GF-D8 (cell line): ENCODE results near the gene ZIM2.

Experiments
- DNase-seq: peaks from one replicate; lab custom pipeline; 2025; lab: John Stamatoyannopoulos, UW

Gene ZIM2

DNA sequence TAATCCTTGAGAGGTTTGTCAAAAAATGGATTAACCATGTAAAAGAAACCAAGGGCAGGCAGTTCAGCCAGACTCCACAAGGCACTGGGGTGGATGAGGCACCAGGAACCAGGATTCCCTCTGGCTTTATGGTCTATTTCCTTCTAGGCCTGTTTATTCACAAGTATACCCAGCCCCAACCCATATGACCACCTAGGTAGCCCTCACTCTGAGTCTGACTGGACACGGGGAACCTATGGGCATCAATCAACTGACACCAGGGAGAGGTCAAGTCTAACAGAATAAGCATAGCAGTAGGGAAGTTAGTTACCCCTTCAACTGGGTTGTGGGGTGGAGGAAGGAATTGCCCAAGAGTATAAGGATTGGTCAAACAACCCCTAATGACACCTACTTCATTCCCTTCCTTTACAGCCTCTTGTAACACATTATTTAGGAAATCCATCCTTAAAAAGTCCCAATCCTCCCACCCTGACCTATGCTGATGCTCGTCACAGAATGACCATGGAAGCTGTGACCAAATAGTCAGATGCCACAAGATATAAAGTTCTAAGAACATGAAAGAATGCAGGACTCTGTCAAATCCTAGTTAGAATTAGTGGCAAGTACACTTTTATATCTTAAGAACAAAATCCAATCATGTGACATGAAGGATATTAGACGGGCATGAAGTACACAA, 31.7 kb downstream of the ZIM2 start:
- no peak for DNase-seq

DNA sequence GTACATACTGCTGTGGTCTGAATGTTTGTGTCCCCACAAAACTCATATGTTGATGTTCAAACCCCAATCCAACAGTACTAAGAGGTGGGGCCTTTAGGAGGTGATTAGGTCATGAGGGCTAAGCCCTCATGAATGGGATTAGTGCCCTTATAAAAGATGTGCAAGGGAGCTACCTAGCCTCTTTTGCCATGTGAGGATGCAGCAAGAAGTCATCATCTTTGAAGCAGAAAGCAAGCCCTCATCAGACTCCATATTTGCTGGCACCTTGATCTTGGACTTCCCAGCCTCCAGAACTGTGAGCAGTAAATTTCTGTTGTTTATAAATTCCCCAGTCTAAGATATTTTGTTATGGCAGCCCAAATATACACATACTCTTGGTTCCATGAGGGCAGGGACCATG, 33.9 kb downstream of the ZIM2 start:
- no peak for DNase-seq

GRCh38 chr19:56778351-56778750, 62.2 kb downstream of the ZIM2 start:
- DNase-seq, result no peak

- no peak for DNase-seq
Measured at GRCh38 chr19:56769650-56770049, 70.9 kb downstream of the ZIM2 start.

DNA sequence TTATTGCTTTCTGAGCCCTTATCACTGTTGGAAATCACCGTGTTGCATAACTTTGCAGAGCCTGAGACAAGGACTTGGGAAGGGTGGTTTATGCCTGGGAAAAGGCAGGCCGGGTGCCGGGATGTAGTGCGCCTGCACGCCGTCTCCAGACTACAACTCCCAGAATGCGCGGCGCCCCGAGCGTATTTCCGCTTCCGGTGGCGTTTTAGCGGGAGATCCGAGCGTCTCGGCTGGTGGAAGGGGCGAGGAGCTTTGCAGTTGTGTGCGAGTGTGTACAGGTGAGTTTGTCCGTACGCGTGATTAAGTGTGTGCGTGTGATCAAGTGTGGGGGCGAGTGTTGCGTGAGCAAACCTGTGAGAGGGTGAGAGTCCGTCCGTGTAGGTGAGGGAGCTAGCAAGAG, 75.4 kb downstream of the ZIM2 start:
- no peak for DNase-seq

- DNase-seq, result no peak
Measured at GRCh38 chr19:56764196-56764695, 76.3 kb downstream of the ZIM2 start.

DNA sequence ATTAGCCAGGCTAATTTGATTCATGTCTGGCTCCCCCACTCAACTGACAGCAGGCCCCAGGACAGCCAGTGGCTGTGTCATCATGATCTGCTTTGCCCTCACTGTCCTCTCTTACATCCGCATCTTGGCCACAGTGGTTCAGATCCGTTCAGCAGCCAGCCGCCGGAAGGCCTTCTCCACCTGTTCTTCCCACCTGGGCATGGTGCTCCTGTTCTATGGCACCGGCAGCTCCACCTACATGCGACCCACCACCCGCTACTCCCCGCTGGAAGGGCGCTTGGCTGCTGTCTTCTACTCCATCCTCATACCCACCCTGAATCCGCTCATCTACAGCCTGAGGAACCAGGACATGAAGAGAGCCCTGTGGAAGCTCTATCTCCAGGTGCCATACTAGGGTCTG, 79.7 kb downstream of the ZIM2 start:
- DNase-seq, result no peak

- DNase-seq, result no peak
Measured at GRCh38 chr19:56759531-56759930, 81.0 kb downstream of the ZIM2 start.

DNA sequence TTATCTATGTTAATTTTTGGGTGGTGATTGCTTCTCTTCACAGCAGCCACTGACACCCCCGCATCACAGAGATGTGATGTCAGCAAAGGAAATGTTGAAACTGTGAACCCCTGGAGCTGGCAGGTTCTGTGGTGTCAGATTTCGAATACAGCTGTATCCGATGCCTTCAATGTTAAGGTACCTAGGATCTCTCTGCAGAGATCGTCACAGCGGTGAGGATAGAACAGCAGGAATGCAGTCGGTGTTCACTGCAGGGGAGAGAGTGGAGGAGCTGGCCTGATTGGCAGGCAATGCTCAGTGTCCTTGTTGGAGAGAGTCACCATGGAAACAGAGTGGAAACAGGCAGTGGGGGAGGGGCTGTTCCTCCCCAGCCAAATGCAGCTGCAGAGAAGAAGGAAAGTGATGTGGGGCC, 89.4 kb downstream of the ZIM2 start:
- DNase-seq, result no peak

DNA sequence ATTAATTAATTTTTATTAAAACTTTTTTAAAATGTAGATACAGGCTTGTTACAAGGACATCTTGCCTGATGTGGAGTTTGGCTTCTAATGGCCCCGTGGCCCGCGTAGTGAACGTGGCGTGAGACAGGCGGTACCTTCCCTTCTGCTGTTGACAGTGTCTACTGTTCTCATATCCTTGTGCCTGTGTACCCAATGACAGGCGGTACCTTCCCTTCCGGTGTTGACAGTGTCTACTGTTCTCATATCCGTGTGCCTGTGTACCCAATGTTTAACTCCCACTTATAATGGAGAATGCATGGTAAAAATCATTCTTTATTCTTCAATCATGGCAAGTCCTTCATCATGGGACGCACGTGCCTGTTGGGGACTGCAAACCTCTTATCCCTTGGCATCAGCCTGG, 89.9 kb downstream of the ZIM2 start:
- no peak for DNase-seq

DNA sequence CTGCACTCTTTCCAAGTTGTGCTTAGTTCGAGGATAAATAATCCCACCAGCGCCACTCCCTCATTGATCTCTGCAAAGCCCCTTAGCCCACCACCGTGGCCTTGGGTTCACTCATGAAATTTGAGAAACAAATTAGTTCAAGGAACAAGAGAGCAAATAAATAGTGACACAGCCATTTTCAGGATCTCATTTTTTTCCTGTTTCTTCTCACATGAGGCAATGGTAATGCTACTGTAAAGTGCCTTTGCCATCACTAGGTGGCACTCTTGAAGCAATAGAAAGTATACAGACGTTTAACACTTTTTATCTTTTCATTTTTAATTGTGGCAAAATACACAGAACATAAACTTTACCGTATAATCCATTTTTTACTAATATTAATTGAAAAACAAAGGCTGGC, 92.1 kb downstream of the ZIM2 start:
- no peak for DNase-seq

DNA sequence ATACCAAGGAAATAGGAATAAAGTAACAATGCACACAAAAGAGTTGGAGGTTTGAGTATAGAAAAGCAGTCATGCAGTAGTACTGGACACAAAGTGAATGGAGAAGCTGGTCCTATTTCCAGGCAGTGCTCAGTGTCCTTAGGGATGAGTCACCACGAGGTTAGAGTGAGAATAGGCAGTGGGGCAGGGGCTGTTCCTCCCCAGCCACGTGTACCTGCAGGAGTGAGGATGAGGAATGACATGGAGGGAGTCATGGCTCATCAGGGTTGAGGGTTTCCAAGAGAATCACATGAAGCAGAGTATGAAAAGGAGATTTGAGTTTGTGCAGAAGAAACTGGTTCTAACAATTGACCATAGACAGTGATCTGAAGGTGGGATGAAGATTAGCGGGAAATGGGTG, 94.2 kb downstream of the ZIM2 start:
- DNase-seq, result no peak

- DNase-seq, result no peak
Measured at GRCh38 chr19:56740501-56740900, 100.0 kb downstream of the ZIM2 start.

- no peak for DNase-seq
Measured at GRCh38 chr19:56736571-56736970, 104.0 kb downstream of the ZIM2 start.

GRCh38 chr19:56732976-56733375, 107.5 kb downstream of the ZIM2 start:
- no peak for DNase-seq

GRCh38 chr19:56727677-56728076, 112.8 kb downstream of the ZIM2 start:
- DNase-seq, result no peak

DNA sequence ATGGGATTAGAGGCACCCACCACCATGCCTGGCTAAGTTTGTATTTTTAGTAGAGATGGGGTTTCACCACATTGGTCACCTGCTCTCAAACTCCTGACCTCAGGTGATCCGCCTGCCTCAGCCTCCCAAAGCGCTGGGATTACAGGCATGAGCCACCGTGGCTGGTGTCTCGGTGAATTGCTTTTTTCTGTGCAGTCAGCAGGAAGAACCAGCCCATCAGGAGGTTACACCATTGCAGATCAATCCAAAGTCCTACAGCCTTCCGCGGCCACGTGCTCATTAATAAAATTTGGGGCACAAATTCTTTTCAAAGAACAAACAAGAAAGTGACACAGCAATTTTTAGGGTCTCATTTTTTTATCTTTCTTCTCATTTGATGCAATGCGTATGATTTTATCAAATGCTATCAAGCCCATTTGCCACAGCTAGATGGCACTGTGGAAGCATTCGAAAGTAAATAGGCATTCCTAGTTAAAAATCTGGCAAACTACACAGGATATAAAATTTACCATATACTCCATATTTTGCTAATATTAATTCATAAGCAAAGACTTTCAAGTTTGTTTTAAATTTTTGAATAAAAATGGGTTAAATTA, 114.6 kb downstream of the ZIM2 start:
- DNase-seq, result no peak
